Suprapubic skin (tissue), 4 donors: ENCODE measurements around the gene SYT3. TPM values are rescaled to one million over a fixed set of nuclear protein-coding genes. Genes with fewer than 3 reads are reported as not detected.

Source experiments
- DNase-seq, 2 donors: peaks; one replicate each; pipeline ENCODE4 v3.0.0-alpha.2; 2019; ENCODE audit warnings: low spot score in 2 of 2
- H3K27ac ChIP-seq: fragments of 200-600 bp; sonication (generic); one replicate; pipeline ENCODE4 v1.5.1; 2019
- H3K27me3 ChIP-seq: fragments of 200-600 bp; sonication (generic); one replicate; pipeline ENCODE4 v1.5.1; 2019
- H3K36me3 ChIP-seq: fragments of 200-600 bp; sonication (generic); one replicate; pipeline ENCODE4 v1.5.1; 2019
- H3K4me1 ChIP-seq: fragments of 200-600 bp; sonication (generic); one replicate; pipeline ENCODE4 v1.5.1; 2019
- H3K4me3 ChIP-seq: fragments of 200-600 bp; sonication (generic); one replicate; pipeline ENCODE4 v1.5.1; 2019; ENCODE audit warnings: mild to moderate bottlenecking
- H3K9me3 ChIP-seq: fragments of 200-600 bp; sonication (generic); one replicate; pipeline ENCODE4 v1.5.1; 2019
- EP300 ChIP-seq: sonication (generic); formaldehyde crosslinking; IDR thresholded peaks from one replicate; pipeline ENCODE4 v1.6.1; 2017; ENCODE audit warnings: antibody characterized with exemption
- POLR2A ChIP-seq, 2 donors: fragments of 450-650 bp; IDR thresholded peaks; one replicate each; pipeline ENCODE4 v1.6.1; 2017; ENCODE audit warnings: antibody characterized with exemption in 2 of 2, mild to moderate bottlenecking in 2 of 2, moderate library complexity in 2 of 2
- POLR2AphosphoS5 ChIP-seq, 3 donors: sonication (generic); formaldehyde crosslinking; IDR thresholded peaks; one replicate each; pipeline ENCODE4 v1.6.1; 2017; ENCODE audit warnings: antibody characterized with exemption in 3 of 3
- WGBS: methylation state at CpG from one replicate; pipeline ENCODE4 v1.1.5; 2018; 5-methylcytosine and 5-hydroxymethylcytosine counted together
- total RNA-seq, 4 donors: library from RNA; depleted of rRNA; stranded (reverse); fragments of >200 nt; gene quantifications; one replicate each; pipeline ENCODE4 v1.1.0, GENCODE V29; 2016
- TF ChIP-seq, protein P1 (sequence below), 2 donors: fragments of 200-600 bp in 1 of 2; fragments of 450-650 bp in 1 of 2; sonication (generic) in 1 of 2; IDR thresholded peaks; one replicate each; pipeline ENCODE4 v1.5.1; 2016 to 2019; ENCODE audit warnings: antibody characterized with exemption in 2 of 2, mild to moderate bottlenecking in 1 of 2, moderate library complexity in 1 of 2

The SYT3 gene
- total RNA-seq, 4 donors from 2014 or later, result 0.23 to 1.8 (median 0.30) TPM; not detected in 1

DNA sequence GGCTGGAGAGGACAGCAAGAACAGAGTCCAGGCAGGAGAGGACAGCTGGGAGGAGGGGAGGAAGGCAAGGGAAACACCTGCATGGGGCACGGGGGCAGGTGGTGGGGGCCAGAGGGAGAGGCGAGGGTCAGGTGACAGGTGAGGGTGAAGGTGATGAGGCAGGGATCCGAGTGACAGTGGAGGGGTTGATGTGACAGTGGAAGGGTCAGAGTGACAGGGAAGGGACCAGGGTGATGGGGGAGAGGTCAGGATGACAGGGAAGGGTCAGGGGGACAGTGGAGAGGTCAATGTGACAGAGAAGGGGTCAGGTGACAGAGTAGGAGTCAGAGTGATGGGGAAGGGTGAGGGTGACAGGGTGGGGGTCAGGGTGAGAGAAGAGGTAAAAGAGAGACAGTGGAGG lies 38.6 kb upstream of the SYT3 start:
- no peak for TF ChIP-seq EP300
- Histone ChIP-seq H3K27me3 (peaks cover 45% of the 10 kb centered on the region), H3K9me3 (no peaks in the 10 kb centered on the region), H3K36me3 (no peaks in the 10 kb centered on the region), H3K4me3 (no peak overlapping the region), H3K4me1 (peaks cover 6% of the 10 kb centered on the region), H3K27ac (no peak overlapping the region)
- 42% methylated on average over 3 of the region's 3 CpGs for WGBS
- DNase-seq, result no peak

DNA sequence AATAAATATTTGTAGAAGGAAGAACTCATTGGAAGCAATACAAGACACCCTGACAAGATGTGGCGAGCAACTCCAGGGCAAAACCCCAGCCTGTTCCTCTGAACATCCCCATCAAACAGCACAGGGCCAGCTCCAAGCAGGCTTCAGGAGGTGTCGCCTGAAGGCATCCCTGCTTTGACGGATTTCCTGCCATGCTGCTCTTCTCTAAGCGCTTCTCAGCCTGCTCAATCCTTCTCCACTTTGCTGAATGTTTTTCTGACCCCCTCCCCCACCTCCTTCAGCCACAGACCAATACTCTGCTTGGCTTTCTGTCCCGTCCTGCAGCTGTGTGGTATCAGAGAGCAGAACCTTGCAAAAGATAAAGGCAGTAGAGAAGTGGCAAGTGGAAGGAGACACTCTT lies 38.0 kb upstream of the SYT3 start:
- 60% methylated on average over 5 of the region's 5 CpGs for WGBS
- H3K27me3 ChIP-seq, result peaks cover 45% of the 10 kb centered on the region
- no peaks in the 10 kb centered on the region for H3K9me3 ChIP-seq
- TF ChIP-seq, protein P1, sequence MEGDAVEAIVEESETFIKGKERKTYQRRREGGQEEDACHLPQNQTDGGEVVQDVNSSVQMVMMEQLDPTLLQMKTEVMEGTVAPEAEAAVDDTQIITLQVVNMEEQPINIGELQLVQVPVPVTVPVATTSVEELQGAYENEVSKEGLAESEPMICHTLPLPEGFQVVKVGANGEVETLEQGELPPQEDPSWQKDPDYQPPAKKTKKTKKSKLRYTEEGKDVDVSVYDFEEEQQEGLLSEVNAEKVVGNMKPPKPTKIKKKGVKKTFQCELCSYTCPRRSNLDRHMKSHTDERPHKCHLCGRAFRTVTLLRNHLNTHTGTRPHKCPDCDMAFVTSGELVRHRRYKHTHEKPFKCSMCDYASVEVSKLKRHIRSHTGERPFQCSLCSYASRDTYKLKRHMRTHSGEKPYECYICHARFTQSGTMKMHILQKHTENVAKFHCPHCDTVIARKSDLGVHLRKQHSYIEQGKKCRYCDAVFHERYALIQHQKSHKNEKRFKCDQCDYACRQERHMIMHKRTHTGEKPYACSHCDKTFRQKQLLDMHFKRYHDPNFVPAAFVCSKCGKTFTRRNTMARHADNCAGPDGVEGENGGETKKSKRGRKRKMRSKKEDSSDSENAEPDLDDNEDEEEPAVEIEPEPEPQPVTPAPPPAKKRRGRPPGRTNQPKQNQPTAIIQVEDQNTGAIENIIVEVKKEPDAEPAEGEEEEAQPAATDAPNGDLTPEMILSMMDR (IDR thresholded peaks at IDR 0.05), result no peak
- no peak for TF ChIP-seq POLR2AphosphoS5 (IDR thresholded peaks at IDR 0.05)
- TF ChIP-seq EP300, result no peak
- TF ChIP-seq POLR2A (IDR thresholded peaks at IDR 0.05), result no peak
- no peak overlapping the region for H3K27ac ChIP-seq
- DNase-seq, result no peak
- H3K4me3 ChIP-seq, result no peak overlapping the region
- H3K36me3 ChIP-seq, result no peaks in the 10 kb centered on the region
- H3K4me1 ChIP-seq, result peaks cover 6% of the 10 kb centered on the region

DNA sequence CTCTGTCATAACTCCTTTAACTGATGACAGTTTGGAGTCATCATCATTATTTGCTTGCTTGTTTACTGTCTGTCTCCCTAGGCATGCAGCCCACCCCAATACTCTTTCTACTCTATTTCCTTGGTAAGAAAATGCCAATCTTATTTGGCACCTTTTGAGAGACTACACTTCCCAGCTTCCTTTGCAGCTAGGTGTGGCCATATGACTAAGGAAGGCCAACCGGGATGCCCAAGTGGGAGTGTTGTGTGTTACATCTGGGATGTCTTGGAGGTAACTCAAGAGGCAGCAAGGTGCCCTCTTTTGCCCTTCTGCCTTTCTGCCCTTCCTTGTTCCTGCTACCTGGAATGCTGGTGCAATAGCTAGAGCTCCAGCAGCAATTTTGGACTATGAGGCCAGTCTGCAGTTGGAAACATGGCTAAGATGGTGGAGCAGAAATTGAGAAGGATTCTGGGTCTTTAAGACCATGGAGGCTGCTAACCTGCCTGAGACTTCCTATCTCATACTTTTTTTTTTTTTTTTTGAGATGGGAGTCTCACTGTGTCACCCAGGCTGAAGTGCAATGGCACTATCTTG lies 37.0 kb upstream of the SYT3 start:
- Histone ChIP-seq H3K27ac (no peak overlapping the region), H3K4me1 (peaks cover 6% of the 10 kb centered on the region), H3K4me3 (no peak overlapping the region), H3K36me3 (no peaks in the 10 kb centered on the region), H3K9me3 (no peaks in the 10 kb centered on the region), H3K27me3 (peaks cover 52% of the 10 kb centered on the region)
- TF ChIP-seq EP300 (no peak), POLR2AphosphoS5 (IDR thresholded peaks at IDR 0.05) (no peak), POLR2A (IDR thresholded peaks at IDR 0.05) (no peak)
- TF ChIP-seq, protein P1 (IDR thresholded peaks at IDR 0.05), result no peak
- no peak for DNase-seq
- WGBS, result 89% methylated on average over 1 of the region's 1 CpG

DNA sequence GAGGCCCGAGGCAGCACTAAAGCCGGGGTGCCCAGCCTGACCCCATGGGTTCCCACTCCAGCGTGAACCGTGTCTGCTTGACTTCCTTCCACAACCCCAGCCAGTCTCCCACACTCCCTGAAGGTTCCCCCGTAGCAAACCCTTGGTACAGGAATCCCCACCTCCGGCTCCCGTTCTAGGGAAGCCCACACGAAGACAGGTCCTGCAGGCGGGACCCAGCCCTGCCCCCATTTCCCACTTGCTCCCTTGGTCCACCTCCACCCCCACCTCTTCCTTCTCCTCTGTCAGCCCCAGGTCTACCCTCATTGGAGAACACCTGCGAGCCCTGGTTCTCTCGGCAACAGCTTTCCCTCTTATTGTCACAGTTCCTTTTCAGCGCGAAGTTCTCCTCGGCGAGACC lies 33.4 kb upstream of the SYT3 start:
- no peak for TF ChIP-seq EP300
- no peak for TF ChIP-seq POLR2AphosphoS5 (IDR thresholded peaks at IDR 0.05)
- TF ChIP-seq, protein P1 (IDR thresholded peaks at IDR 0.05), result no peak
- TF ChIP-seq POLR2A (IDR thresholded peaks at IDR 0.05), result no peak
- Histone ChIP-seq H3K4me3 (no peak overlapping the region), H3K9me3 (no peaks in the 10 kb centered on the region), H3K36me3 (no peaks in the 10 kb centered on the region), H3K4me1 (peaks cover 5% of the 10 kb centered on the region), H3K27me3 (peaks cover 64% of the 10 kb centered on the region), H3K27ac (no peak overlapping the region)
- 25% methylated on average over 11 of the region's 15 CpGs for whole genome bisulfite sequencing
- no peak for DNase-seq

DNA sequence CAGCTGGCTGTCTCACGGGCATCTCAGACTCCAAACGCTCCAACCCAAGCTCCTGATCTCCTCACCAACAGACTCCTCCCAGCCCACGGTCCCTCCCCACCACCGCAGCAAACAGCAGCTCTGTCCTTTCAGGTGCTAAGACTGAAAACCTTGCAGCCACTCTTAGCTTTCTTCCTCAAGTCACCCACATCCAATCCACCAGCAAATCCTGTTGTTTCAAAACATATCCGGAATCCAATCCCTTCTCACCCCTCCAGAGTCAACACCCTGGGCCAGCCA lies 30.4 kb upstream of the SYT3 start:
- Histone ChIP-seq H3K36me3 (no peaks in the 10 kb centered on the region), H3K4me1 (peaks cover 20% of the 10 kb centered on the region), H3K4me3 (no peak overlapping the region), H3K9me3 (no peaks in the 10 kb centered on the region), H3K27me3 (peaks cover 88% of the 10 kb centered on the region), H3K27ac (no peak overlapping the region)
- no peak for DNase-seq
- TF ChIP-seq POLR2A (IDR thresholded peaks at IDR 0.05), result no peak
- TF ChIP-seq, protein P1 (IDR thresholded peaks at IDR 0.05), result no peak
- no peak for TF ChIP-seq POLR2AphosphoS5 (IDR thresholded peaks at IDR 0.05)
- TF ChIP-seq EP300, result no peak
- 39% methylated on average over 5 of the region's 5 CpGs for WGBS
